Small intestine (tissue), 7 donors: ENCODE measurements around the gene MAN1C1. TPM values are rescaled to one million over a fixed set of nuclear protein-coding genes. Genes with fewer than 3 reads are reported as not detected.

ENCODE experiments used
- DNase-seq, 2 donors: peaks; one replicate each; pipeline versions ENCODE4 v3.0.0 to v3.0.0-alpha.2; 2013
- FAIRE-seq: peaks from 2 replicates; lab custom pipeline; 2012; peaks lifted over from hg19 to GRCh38; lab: Jason Lieb, UNC
- H3K27ac ChIP-seq, 3 donors: one replicate each; pipeline ENCODE4 v1.5.1; 2013; ENCODE audit warnings: low read length in 2 of 3, mild to moderate bottlenecking in 2 of 3, control low read depth in 1 of 3, inconsistent platforms in 1 of 3, low read depth in 1 of 3, moderate library complexity in 1 of 3
- H3K27me3 ChIP-seq, 3 donors: one replicate each; pipeline ENCODE4 v1.6.1; 2013; ENCODE audit warnings: low read length in 3 of 3, inconsistent platforms in 1 of 3; ENCODE audit not compliant: control insufficient read depth in 3 of 3, insufficient read depth in 3 of 3
- H3K36me3 ChIP-seq, 3 donors: one replicate each; pipeline ENCODE4 v1.6.1; 2013; ENCODE audit warnings: low read length in 3 of 3, inconsistent platforms in 1 of 3, low read depth in 1 of 3, mild to moderate bottlenecking in 1 of 3, moderate library complexity in 1 of 3; ENCODE audit not compliant: control insufficient read depth in 3 of 3, insufficient read depth in 2 of 3
- H3K4me1 ChIP-seq, 3 donors: one replicate each; pipeline ENCODE4 v1.6.1; 2013; ENCODE audit warnings: low read length in 2 of 3, inconsistent platforms in 1 of 3, low read depth in 1 of 3, mild to moderate bottlenecking in 1 of 3, moderate library complexity in 1 of 3; ENCODE audit not compliant: control insufficient read depth in 3 of 3, insufficient read depth in 2 of 3
- H3K4me3 ChIP-seq, 3 donors: one replicate each; pipeline ENCODE4 v1.5.1; 2013; ENCODE audit warnings: low read length in 3 of 3, control low read depth in 1 of 3, inconsistent platforms in 1 of 3, low read depth in 1 of 3, mild to moderate bottlenecking in 1 of 3, moderate library complexity in 1 of 3
- H3K9me3 ChIP-seq, 2 donors: one replicate each; pipeline ENCODE4 v1.6.1; 2013; ENCODE audit warnings: low read depth in 1 of 2, low read length in 1 of 2; ENCODE audit not compliant: control insufficient read depth in 2 of 2, insufficient read depth in 1 of 2
- WGBS, 3 donors: extraction: QIAGEN DNeasy Blood & Tissue Kit; methylation state at CpG; one replicate each; pipeline ENCODE4 v1.1.7; 2013; 5-methylcytosine and 5-hydroxymethylcytosine counted together
- polyA plus RNA-seq, 4 donors: library from polyadenylated mRNA; stranded (reverse) in 3 of 4; unstranded in 1 of 4; fragments of 200-250 nt in 3 of 4; fragments of 120-200 nt in 1 of 4; gene quantifications; one replicate each; pipeline versions ENCODE4 v1.2.1 to v1.2.3, GENCODE V29; 2013
- donor health status: healthy with polysubstance abuse.
- donor health status: control.
- donor health status: control.
- donor health status: Bipolar disorder and iron deficiency.
- donor health status: healthy.

Gene MAN1C1
- polyA plus RNA-seq, 4 donors, result 0.67 to 12.1 (median 3.4) TPM

- no peaks in the 10 kb centered on the region for H3K27me3 ChIP-seq
- 60 to 70% (median 67%) methylated on average over 11 of the region's 11 CpGs for WGBS, 3 donors
- peaks cover 0 to 11% of the 10 kb centered on the region in 2 donors for H3K9me3 ChIP-seq
- FAIRE-seq (no peak), DNase-seq (peak in 1 of 2 donors; percentile 65)
- no peaks in the 10 kb centered on the region for H3K36me3 ChIP-seq
- H3K4me3 ChIP-seq, result no peak overlapping the region
- peaks cover 0 to 4% (median 0%) of the 10 kb centered on the region in 3 donors for H3K4me1 ChIP-seq
- peak overlapping the region in 1 of 3 donors; percentile 21 for H3K27ac ChIP-seq
These were observed 59.3 kb downstream of the MAN1C1 start for GRCh38 chr1:25675729-25676476.

- Histone ChIP-seq H3K9me3 (peaks cover 0 to 11% of the 10 kb centered on the region in 2 donors), H3K27me3 (no peaks in the 10 kb centered on the region), H3K36me3 (no peaks in the 10 kb centered on the region), H3K27ac (peak overlapping the region in 1 of 3 donors; percentile 21), H3K4me1 (peaks cover 0 to 4% (median 0%) of the 10 kb centered on the region in 3 donors), H3K4me3 (no peak overlapping the region)
- DNase-seq (no peak), FAIRE-seq (no peak)
- 3 to 14% (median 3%) methylated on average over 3 of the region's 3 CpGs for WGBS, 3 donors
These were observed 59.9 kb downstream of the MAN1C1 start for GRCh38 chr1:25676488-25676887.

- FAIRE-seq (no peak), DNase-seq (no peak)
- Histone ChIP-seq H3K27me3 (no peaks in the 10 kb centered on the region), H3K4me1 (peaks cover 0 to 4% (median 0%) of the 10 kb centered on the region in 3 donors), H3K27ac (peak overlapping the region in 1 of 3 donors; percentile 28), H3K9me3 (peaks cover 0 to 6% of the 10 kb centered on the region in 2 donors), H3K36me3 (no peaks in the 10 kb centered on the region), H3K4me3 (no peak overlapping the region)
- WGBS, 3 donors, result 74 to 77% (median 75%) methylated on average over 6 of the region's 6 CpGs
These were observed 60.7 kb downstream of the MAN1C1 start for GRCh38 chr1:25677193-25677773.

- DNase-seq (no peak), FAIRE-seq (no peak)
- WGBS, 3 donors, result 89 to 92% (median 91%) methylated on average over 2 of the region's 2 CpGs
- Histone ChIP-seq H3K4me1 (peaks cover 0 to 4% (median 0%) of the 10 kb centered on the region in 3 donors), H3K9me3 (no peaks in the 10 kb centered on the region), H3K36me3 (no peaks in the 10 kb centered on the region), H3K4me3 (no peak overlapping the region), H3K27me3 (no peaks in the 10 kb centered on the region), H3K27ac (no peak overlapping the region)
These were observed 62.6 kb downstream of the MAN1C1 start for GRCh38 chr1:25679171-25679570.

- FAIRE-seq, result no peak
- 96% methylated on average over 4 of the region's 4 CpGs for WGBS, 3 donors
These were observed 64.1 kb downstream of the MAN1C1 start for GRCh38 chr1:25680701-25681100.

GRCh38 chr1:25682059-25682601 is 65.5 kb downstream of the MAN1C1 start:
- Histone ChIP-seq H3K9me3 (no peaks in the 10 kb centered on the region), H3K4me1 (no peaks in the 10 kb centered on the region), H3K36me3 (peaks cover 0 to 6% (median 0%) of the 10 kb centered on the region in 3 donors), H3K4me3 (no peak overlapping the region), H3K27me3 (no peaks in the 10 kb centered on the region), H3K27ac (no peak overlapping the region)
- DNase-seq (no peak), FAIRE-seq (no peak)
- WGBS, 3 donors, result 74 to 78% (median 76%) methylated on average over 6 of the region's 6 CpGs

More at GRCh38 chr1:25680701-25681100, 64.1 kb downstream of the MAN1C1 start:
- no peaks in the 10 kb centered on the region for H3K9me3 ChIP-seq
- H3K27ac ChIP-seq, result no peak overlapping the region
- no peak overlapping the region for H3K4me3 ChIP-seq
- no peaks in the 10 kb centered on the region for H3K27me3 ChIP-seq
- H3K4me1 ChIP-seq, result peaks cover 0 to 4% (median 0%) of the 10 kb centered on the region in 3 donors
- DNase-seq, result no peak
- H3K36me3 ChIP-seq, result peaks cover 0 to 2% (median 0%) of the 10 kb centered on the region in 3 donors

- H3K9me3 ChIP-seq, result no peaks in the 10 kb centered on the region
- peaks cover 0 to 1% (median 0%) of the 10 kb centered on the region in 3 donors for H3K4me1 ChIP-seq
- no peak overlapping the region for H3K27ac ChIP-seq
- WGBS, 3 donors, result 75 to 82% (median 75%) methylated on average over 4 of the region's 4 CpGs
- peaks cover 0 to 8% (median 0%) of the 10 kb centered on the region in 3 donors for H3K36me3 ChIP-seq
- DNase-seq (no peak), FAIRE-seq (no peak)
- H3K4me3 ChIP-seq, result no peak overlapping the region
- no peaks in the 10 kb centered on the region for H3K27me3 ChIP-seq
These were observed 66.6 kb downstream of the MAN1C1 start for GRCh38 chr1:25683177-25683576.

- WGBS, 3 donors, result 54 to 77% (median 71%) methylated on average over 9 of the region's 9 CpGs
- FAIRE-seq, result no peak
These were observed 67.1 kb downstream of the MAN1C1 start for GRCh38 chr1:25683731-25684130.

More at GRCh38 chr1:25683731-25684130, 67.1 kb downstream of the MAN1C1 start:
- Histone ChIP-seq H3K4me1 (peaks cover 0 to 5% (median 3%) of the 10 kb centered on the region in 3 donors), H3K4me3 (no peak overlapping the region), H3K9me3 (no peaks in the 10 kb centered on the region), H3K27ac (no peak overlapping the region), H3K27me3 (no peaks in the 10 kb centered on the region), H3K36me3 (peaks cover 0 to 8% (median 0%) of the 10 kb centered on the region in 3 donors)
- DNase-seq, result no peak
